Glutamatergic neuron (in vitro differentiated cells): ENCODE results near the gene MYO1B. TPM values are rescaled to one million over a fixed set of nuclear protein-coding genes. Genes with fewer than 3 reads are reported as not detected.
A peak's percentile ranks its signal among the peaks of the same experiment; 100 is the strongest.

Experiments used
- DNase-seq: peaks from one replicate; pipeline ENCODE4 v3.0.0; 2022
- H3K27ac Mint-ChIP-seq: one replicate; pipeline ENCODE4 v1.8.0; 2020; ENCODE audit warnings: mild to moderate bottlenecking, mixed read lengths, inconsistent platforms; ENCODE audit not compliant: unreplicated experiment
- H3K27me3 Mint-ChIP-seq: one replicate; pipeline ENCODE4 v1.8.0; 2020; ENCODE audit warnings: mild to moderate bottlenecking, moderate library complexity, mixed read lengths, inconsistent platforms; ENCODE audit not compliant: unreplicated experiment
- H3K36me3 Mint-ChIP-seq: one replicate; pipeline ENCODE4 v1.8.0; 2020; ENCODE audit warnings: mild to moderate bottlenecking, mixed read lengths, inconsistent platforms; ENCODE audit not compliant: unreplicated experiment
- H3K4me1 Mint-ChIP-seq: one replicate; pipeline ENCODE4 v1.8.0; 2020; ENCODE audit warnings: mild to moderate bottlenecking, low read depth, mixed read lengths, inconsistent platforms; ENCODE audit not compliant: unreplicated experiment
- H3K4me3 Mint-ChIP-seq: one replicate; pipeline ENCODE4 v1.8.0; 2020; ENCODE audit warnings: mild to moderate bottlenecking, mixed read lengths, inconsistent platforms; ENCODE audit not compliant: unreplicated experiment
- H3K9me3 Mint-ChIP-seq: one replicate; pipeline ENCODE4 v1.8.0; 2020; ENCODE audit warnings: mild to moderate bottlenecking, moderate library complexity, mixed read lengths, inconsistent platforms; ENCODE audit not compliant: unreplicated experiment
- total RNA-seq: library from RNA; stranded (reverse); fragmentation: NEBNext Ultra II Directional; extraction: Animal tissue kit (Norgen Biotek cat#: 25700); gene quantifications from one replicate; pipeline ENCODE4 v1.2.1, GENCODE V29; 2021; ENCODE audit not compliant: unreplicated experiment
- TF ChIP-seq, protein P1 (sequence below): fragments of 200-600 bp; sonication (generic); IDR thresholded peaks from one replicate; pipeline ENCODE4 v1.5.0; 2021; ENCODE audit not compliant: partially characterized antibody, unreplicated experiment

Gene MYO1B
- total RNA-seq, 1 donor from 2014 or later, result 129 TPM

DNA sequence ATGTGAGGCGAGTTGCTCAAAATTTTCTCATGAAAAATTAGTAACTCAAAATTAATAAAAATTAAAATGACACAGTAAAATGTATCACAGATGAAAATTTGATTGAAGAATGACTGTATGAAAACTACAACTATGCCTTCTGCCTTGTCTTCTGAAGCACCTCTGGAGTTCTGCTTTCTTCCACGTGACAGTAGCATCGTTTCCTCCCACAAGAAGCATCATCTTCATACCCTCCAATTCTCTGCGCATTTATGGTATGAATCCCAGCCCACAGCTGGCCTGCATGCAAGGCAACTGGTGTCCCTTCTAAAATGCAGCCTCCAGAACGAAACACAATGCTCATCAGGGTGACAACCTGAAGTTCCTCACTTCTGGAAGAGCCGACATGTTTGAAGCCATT is 189.9 kb downstream of the MYO1B start:
- DNase-seq, result no peak
- no peak overlapping the region for H3K27ac Mint-ChIP-seq
- H3K36me3 Mint-ChIP-seq, result no peaks in the 10 kb centered on the region
- no peaks in the 10 kb centered on the region for H3K9me3 Mint-ChIP-seq
- no peaks in the 10 kb centered on the region for H3K4me1 Mint-ChIP-seq
- TF ChIP-seq, protein P1, sequence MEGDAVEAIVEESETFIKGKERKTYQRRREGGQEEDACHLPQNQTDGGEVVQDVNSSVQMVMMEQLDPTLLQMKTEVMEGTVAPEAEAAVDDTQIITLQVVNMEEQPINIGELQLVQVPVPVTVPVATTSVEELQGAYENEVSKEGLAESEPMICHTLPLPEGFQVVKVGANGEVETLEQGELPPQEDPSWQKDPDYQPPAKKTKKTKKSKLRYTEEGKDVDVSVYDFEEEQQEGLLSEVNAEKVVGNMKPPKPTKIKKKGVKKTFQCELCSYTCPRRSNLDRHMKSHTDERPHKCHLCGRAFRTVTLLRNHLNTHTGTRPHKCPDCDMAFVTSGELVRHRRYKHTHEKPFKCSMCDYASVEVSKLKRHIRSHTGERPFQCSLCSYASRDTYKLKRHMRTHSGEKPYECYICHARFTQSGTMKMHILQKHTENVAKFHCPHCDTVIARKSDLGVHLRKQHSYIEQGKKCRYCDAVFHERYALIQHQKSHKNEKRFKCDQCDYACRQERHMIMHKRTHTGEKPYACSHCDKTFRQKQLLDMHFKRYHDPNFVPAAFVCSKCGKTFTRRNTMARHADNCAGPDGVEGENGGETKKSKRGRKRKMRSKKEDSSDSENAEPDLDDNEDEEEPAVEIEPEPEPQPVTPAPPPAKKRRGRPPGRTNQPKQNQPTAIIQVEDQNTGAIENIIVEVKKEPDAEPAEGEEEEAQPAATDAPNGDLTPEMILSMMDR, result no peak
- H3K4me3 Mint-ChIP-seq, result no peak overlapping the region
- peaks cover 3% of the 10 kb centered on the region for H3K27me3 Mint-ChIP-seq

DNA sequence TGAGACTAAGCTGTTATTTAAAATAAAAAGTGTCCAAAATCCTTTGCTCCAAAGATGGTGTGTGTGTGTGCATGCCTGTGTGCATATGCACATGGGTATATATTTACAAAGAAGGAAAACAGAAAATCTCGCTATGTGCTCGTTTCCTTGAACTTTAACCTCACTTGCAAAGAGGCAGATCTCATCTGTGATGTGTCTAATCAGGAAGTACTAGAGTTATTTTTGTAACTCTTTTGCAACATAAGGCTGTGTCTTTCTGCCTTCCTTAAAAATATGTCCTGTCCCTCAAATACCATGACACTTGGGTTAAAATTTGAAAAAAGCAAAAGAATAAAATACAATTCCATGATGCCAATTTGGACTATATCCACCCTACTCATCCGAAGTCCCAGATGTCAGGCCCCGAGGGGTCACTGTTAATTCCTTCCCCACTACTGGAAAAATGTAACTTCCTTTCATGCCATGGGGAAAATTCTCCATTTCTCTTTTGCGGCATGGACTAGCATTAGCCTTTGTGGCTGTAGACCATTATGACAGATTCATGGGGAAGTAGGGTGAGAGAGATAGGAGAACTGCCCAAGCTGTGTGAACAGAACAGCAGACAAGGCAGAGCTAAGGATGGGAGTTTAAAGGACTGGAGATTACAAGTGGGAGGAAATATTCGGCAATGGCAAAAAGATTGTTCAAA is 191.3 kb downstream of the MYO1B start:
- H3K36me3 Mint-ChIP-seq, result no peaks in the 10 kb centered on the region
- no peaks in the 10 kb centered on the region for H3K9me3 Mint-ChIP-seq
- no peak overlapping the region for H3K27ac Mint-ChIP-seq
- H3K4me1 Mint-ChIP-seq, result peaks cover 1% of the 10 kb centered on the region
- no peak overlapping the region for H3K4me3 Mint-ChIP-seq
- no peak for DNase-seq
- TF ChIP-seq, protein P1, result no peak
- H3K27me3 Mint-ChIP-seq, result peaks cover 3% of the 10 kb centered on the region

DNA sequence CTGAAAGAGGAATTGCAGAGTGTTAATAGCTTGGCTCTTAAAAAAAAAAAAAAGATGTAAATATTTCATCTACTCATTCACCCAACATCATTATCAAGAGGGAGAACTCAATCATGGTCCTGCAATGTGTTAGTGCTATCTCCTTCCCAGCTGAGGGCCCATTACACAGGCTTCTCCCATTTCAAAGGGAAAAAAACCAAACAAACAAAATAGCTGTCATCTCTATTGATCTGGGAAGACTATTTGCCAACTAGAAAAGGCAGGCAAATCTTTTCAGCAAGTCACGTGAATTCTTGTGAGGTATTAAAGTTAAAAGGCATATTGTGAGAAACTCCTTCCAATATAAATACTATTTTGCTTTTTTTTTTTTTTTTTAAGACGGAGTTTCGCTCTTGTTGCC is 194.3 kb downstream of the MYO1B start:
- Mint-ChIP-seq H3K4me1 (peaks cover 5% of the 10 kb centered on the region), H3K9me3 (no peaks in the 10 kb centered on the region), H3K36me3 (no peaks in the 10 kb centered on the region), H3K27me3 (peaks cover 3% of the 10 kb centered on the region), H3K4me3 (no peak overlapping the region), H3K27ac (no peak overlapping the region)
- TF ChIP-seq, protein P1, result no peak
- no peak for DNase-seq

DNA sequence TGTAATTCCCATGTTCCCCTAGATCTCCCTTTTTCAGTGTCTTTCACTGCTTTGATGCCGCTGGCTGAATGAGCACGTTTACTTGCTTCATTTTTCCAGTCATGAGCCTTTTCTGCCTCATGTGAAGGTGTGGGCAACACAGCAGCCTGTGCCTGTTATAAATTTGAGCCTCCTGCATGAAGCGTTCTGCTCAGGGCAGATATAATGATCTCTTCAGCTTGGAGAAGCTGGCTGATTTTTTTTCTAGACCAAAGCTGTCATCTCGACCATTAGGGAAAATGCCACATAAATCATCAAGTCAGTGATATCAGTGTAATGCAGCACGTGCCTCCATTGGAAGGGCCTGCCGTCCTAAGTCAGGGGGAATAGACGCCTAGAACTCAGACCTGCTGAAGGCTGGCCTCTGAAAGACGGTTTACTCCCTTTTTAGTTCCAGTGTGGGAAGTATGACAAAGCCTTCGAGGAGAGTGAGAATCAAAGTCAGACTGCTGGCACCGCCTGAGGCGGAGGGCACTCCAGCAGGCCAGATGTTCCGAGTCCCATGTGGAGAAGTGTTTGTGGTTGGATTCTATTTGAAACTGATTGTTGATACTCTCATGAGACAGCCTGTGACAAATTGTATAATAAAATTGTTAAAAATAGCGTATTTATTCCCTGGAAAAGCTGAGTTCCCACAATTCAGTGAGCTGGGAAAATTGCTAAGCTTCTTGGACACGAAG is 196.5 kb downstream of the MYO1B start:
- H3K36me3 Mint-ChIP-seq, result no peaks in the 10 kb centered on the region
- no peak overlapping the region for H3K4me3 Mint-ChIP-seq
- no peaks in the 10 kb centered on the region for H3K27me3 Mint-ChIP-seq
- H3K9me3 Mint-ChIP-seq, result peaks cover 1% of the 10 kb centered on the region
- peak overlapping the region; percentile 77 for H3K27ac Mint-ChIP-seq
- peak; percentile 26 for DNase-seq
- TF ChIP-seq, protein P1, result no peak
- H3K4me1 Mint-ChIP-seq, result peaks cover 5% of the 10 kb centered on the region

- DNase-seq, result no peak
- H3K4me1 Mint-ChIP-seq, result peaks cover 5% of the 10 kb centered on the region
- no peak overlapping the region for H3K4me3 Mint-ChIP-seq
Measured at GRCh38 chr2:191443446-191443845, 198.2 kb downstream of the MYO1B start.

More at GRCh38 chr2:191443446-191443845, 198.2 kb downstream of the MYO1B start:
- TF ChIP-seq, protein P1, result no peak
- Mint-ChIP-seq H3K9me3 (peaks cover 1% of the 10 kb centered on the region), H3K27ac (no peak overlapping the region), H3K36me3 (no peaks in the 10 kb centered on the region), H3K27me3 (no peaks in the 10 kb centered on the region)
